Right lobe of liver (tissue), 6 donors: ENCODE measurements around the gene KIAA1671. TPM values are rescaled to one million over a fixed set of nuclear protein-coding genes. Genes with fewer than 3 reads are reported as not detected.
A peak's percentile ranks its signal among the peaks of the same experiment; 100 is the strongest.

Experiments used
- ATAC-seq, 4 donors: fragments of 200-7000 bp; cut with Tn5 transposase; one replicate each; pipeline ENCODE4 v1.9.1; 2020; ENCODE audit warnings: mild to moderate bottlenecking in 4 of 4, moderate library complexity in 4 of 4
- DNase-seq, 3 donors: peaks; one replicate each; pipeline ENCODE4 v3.0.0-alpha.2; 2020
- H3K27ac ChIP-seq, 3 donors: fragments of 200-600 bp; one replicate each; pipeline ENCODE4 v1.8.0; 2022
- H3K27me3 ChIP-seq, 2 donors: fragments of 200-600 bp; one replicate each; pipeline ENCODE4 v1.8.0; 2022
- H3K36me3 ChIP-seq, 4 donors: fragments of 200-600 bp; sonication (generic) in 1 of 4; one replicate each; pipeline versions ENCODE4 v1.5.1 to v1.8.0; 2017 to 2022; ENCODE audit warnings: control low read depth in 1 of 4
- H3K4me1 ChIP-seq, 4 donors: fragments of 200-600 bp; sonication (generic) in 1 of 4; one replicate each; pipeline versions ENCODE4 v1.5.1 to v1.8.0; 2017 to 2022; ENCODE audit warnings: control low read depth in 1 of 4
- H3K4me3 ChIP-seq, 3 donors: fragments of 200-600 bp; one replicate each; pipeline ENCODE4 v1.8.0; 2022
- H3K9me3 ChIP-seq, 4 donors: fragments of 200-600 bp; sonication (generic) in 1 of 4; one replicate each; pipeline versions ENCODE4 v1.5.1 to v1.8.0; 2017 to 2022; ENCODE audit warnings: control low read depth in 1 of 4
- CTCF ChIP-seq, 4 donors: fragments of 200-600 bp in 3 of 4; fragments of 450-650 bp in 1 of 4; IDR thresholded peaks; one replicate each; pipeline versions ENCODE4 v1.5.1 to v1.8.0; 2016 to 2022; ENCODE audit warnings: antibody characterized with exemption in 4 of 4, mild to moderate bottlenecking in 2 of 4
- POLR2A ChIP-seq: fragments of 450-650 bp; IDR thresholded peaks from one replicate; pipeline ENCODE4 v1.6.1; 2017; ENCODE audit warnings: antibody characterized with exemption, mild to moderate bottlenecking
- WGBS: methylation state at CpG from one replicate; pipeline ENCODE4 v1.1.6; 2018; ENCODE audit warnings: low coverage, low lambda C conversion rate; ENCODE audit not compliant: insufficient coverage; ENCODE audit errors: missing lambda C conversion rate; 5-methylcytosine and 5-hydroxymethylcytosine counted together
- intact Hi-C, 2 donors: fragments of 100-400 bp; cut with DNase I; formaldehyde crosslinking; loops; one replicate each; pipeline versions ENCODE4 v1.11.2 to v1.14.1; 2022
- total RNA-seq, 6 experiments: library from RNA; depleted of rRNA in 2 of 6; stranded (reverse); fragments of >200 nt in 2 of 6; fragmentation: NEBNext Ultra II Directional in 3 of 6; extraction: Animal tissue kit (Norgen Biotek cat#: 25700) in 3 of 6; gene quantifications; one replicate each; pipeline versions ENCODE4 v1.1.0 to v1.2.4, GENCODE V29; 2016 to 2023
- donor health status: DM: no; HTN: yes; CAD: no.
- donor health status: DM: no; HTN: no; CAD: no.
- donor health status: DM: no; HTN: no; CAD: no.
- donor health status: DM: no; HTN: yes; CAD: no.
- donor health status: DM: no; HTN: yes; CAD: no.

The KIAA1671 gene
- total RNA-seq, 6 experiments from 2014 or later = 31.1 to 56.6 (median 39.2) TPM

GRCh38 chr22:25027959-25028840 lies 75.7 kb downstream of the KIAA1671 start:
- no peaks in the 10 kb centered on the region for H3K4me1 ChIP-seq
- no peaks in the 10 kb centered on the region for H3K27me3 ChIP-seq
- no peak overlapping the region for H3K27ac ChIP-seq
- DNase-seq = peak in 1 of 3 donors; percentile 31
- H3K4me3 ChIP-seq = no peak overlapping the region
- H3K9me3 ChIP-seq = no peaks in the 10 kb centered on the region
- 91% methylated on average over 17 of the region's 45 CpGs for WGBS
- TF ChIP-seq POLR2A (no peak), CTCF (IDR thresholded peaks at IDR 0.05) (peak; percentile 13 to 26 (median 20))
- ATAC-seq = peak; percentile 18 to 44 (median 32)
- intact Hi-C loops = no loop called here
- H3K36me3 ChIP-seq = peaks cover 0 to 3% (median 0%) of the 10 kb centered on the region in 4 donors

- Histone ChIP-seq H3K9me3 (no peaks in the 10 kb centered on the region), H3K4me3 (no peak overlapping the region), H3K27me3 (no peaks in the 10 kb centered on the region), H3K4me1 (no peaks in the 10 kb centered on the region), H3K36me3 (peaks cover 0 to 3% (median 0%) of the 10 kb centered on the region in 4 donors), H3K27ac (no peak overlapping the region)
- WGBS = 90% methylated on average over 9 of the region's 9 CpGs
- intact Hi-C loops = no loop called here
- no peak for TF ChIP-seq POLR2A
- no peak for TF ChIP-seq CTCF (IDR thresholded peaks at IDR 0.05)
- ATAC-seq (no peak), DNase-seq (no peak)
Measured at GRCh38 chr22:25028841-25029141, 76.3 kb downstream of the KIAA1671 start.

- no peaks in the 10 kb centered on the region for H3K9me3 ChIP-seq
- H3K27ac ChIP-seq = no peak overlapping the region
- no peaks in the 10 kb centered on the region for H3K27me3 ChIP-seq
- no CpG with 5 or more reads among the region's 18 CpGs for WGBS
- intact Hi-C loops = no loop called here
- ATAC-seq (no peak), DNase-seq (no peak)
- peaks cover 0 to 3% (median 0%) of the 10 kb centered on the region in 4 donors for H3K36me3 ChIP-seq
- H3K4me1 ChIP-seq = no peaks in the 10 kb centered on the region
- TF ChIP-seq POLR2A = no peak
- no peak for TF ChIP-seq CTCF (IDR thresholded peaks at IDR 0.05)
- H3K4me3 ChIP-seq = no peak overlapping the region
Measured at GRCh38 chr22:25029181-25029580, 76.7 kb downstream of the KIAA1671 start.

- Histone ChIP-seq H3K27me3 (no peaks in the 10 kb centered on the region), H3K9me3 (no peaks in the 10 kb centered on the region), H3K4me3 (no peak overlapping the region), H3K27ac (no peak overlapping the region), H3K36me3 (peaks cover 0 to 3% (median 0%) of the 10 kb centered on the region in 4 donors), H3K4me1 (no peaks in the 10 kb centered on the region)
- WGBS = 32% methylated on average over 7 of the region's 7 CpGs
- ATAC-seq = peak; percentile 87 to 97 (median 91)
- peak; percentile 74 to 85 (median 83) for DNase-seq
- TF ChIP-seq CTCF (IDR thresholded peaks at IDR 0.05) (no peak), POLR2A (no peak)
- intact Hi-C loops = no loop called here
Measured at GRCh38 chr22:25030636-25031035, 78.1 kb downstream of the KIAA1671 start.
